Measurements from ENCODE around the gene ATP6V1C2.
"Not testable (repeated sequence)": the region's sequence is repeated elsewhere in the genome, so short reads cannot be mapped to it uniquely, and the experiment has no call there.

The ATP6V1C2 gene

GRCh38 chr2:10790228-10790973, 69.0 kb downstream of the ATP6V1C2 start:
- no peak for DNase-seq

GRCh38 chr2:10792001-10792634, 70.7 kb downstream of the ATP6V1C2 start:
- no peak for DNase-seq

- no peak for DNase-seq
These were observed 71.4 kb downstream of the ATP6V1C2 start for GRCh38 chr2:10792660-10793400.

- no peak for DNase-seq
These were observed 72.4 kb downstream of the ATP6V1C2 start for GRCh38 chr2:10793816-10794215.

GRCh38 chr2:10794876-10795275, 73.4 kb downstream of the ATP6V1C2 start:
- no peak for DNase-seq

- no peak for DNase-seq
These were observed 74.1 kb downstream of the ATP6V1C2 start for GRCh38 chr2:10795508-10796046.

GRCh38 chr2:10796703-10797102, 75.3 kb downstream of the ATP6V1C2 start:
- no peak for DNase-seq

GRCh38 chr2:10798783-10799182, 77.4 kb downstream of the ATP6V1C2 start:
- DNase-seq: no peak

- DNase-seq: no peak
These were observed 78.7 kb downstream of the ATP6V1C2 start for GRCh38 chr2:10800163-10800562.

GRCh38 chr2:10802657-10803056, 81.2 kb downstream of the ATP6V1C2 start:
- no peak for DNase-seq

GRCh38 chr2:10805990-10806389, 84.6 kb downstream of the ATP6V1C2 start:
- not testable (repeated sequence) for DNase-seq

GRCh38 chr2:10806543-10806942, 85.1 kb downstream of the ATP6V1C2 start:
- no peak for DNase-seq

GRCh38 chr2:10810202-10811161, 89.1 kb downstream of the ATP6V1C2 start:
- peak; percentile 96 for DNase-seq

- no peak for DNase-seq
These were observed 90.1 kb downstream of the ATP6V1C2 start for GRCh38 chr2:10811517-10811916.

- DNase-seq: peak; percentile 94
These were observed 91.1 kb downstream of the ATP6V1C2 start, which contains the start of gene PDIA6 for GRCh38 chr2:10812362-10813162. Gene PDIA6, minus strand, starts transcription at chr2:10812785. Its CDS starts 89 bp downstream, at chr2:10812696.

GRCh38 chr2:10813163-10814138, 92.0 kb downstream of the ATP6V1C2 start:
- DNase-seq: peak; percentile 53

- DNase-seq: no peak
These were observed 92.7 kb downstream of the ATP6V1C2 start for GRCh38 chr2:10814142-10814541.

- no peak for DNase-seq
These were observed 93.3 kb downstream of the ATP6V1C2 start for GRCh38 chr2:10814571-10815331.

GRCh38 chr2:10817413-10817812, 96.0 kb downstream of the ATP6V1C2 start:
- DNase-seq: no peak

Measured in NCI-H2171 treated with DMSO at 0.1 percent for 48 hours (cell line).